Esophagus (tissue), 2 donors: ENCODE data around the gene APOBEC4. TPM values are rescaled to one million over a fixed set of nuclear protein-coding genes. Genes with fewer than 3 reads are reported as not detected.

ENCODE experiments used
- H3K27ac ChIP-seq, 2 donors: one replicate each; pipeline ENCODE4 v1.5.1; 2013; ENCODE audit warnings: low read depth in 2 of 2, mild to moderate bottlenecking in 2 of 2, inconsistent platforms in 1 of 2, low read length in 1 of 2, moderate library complexity in 1 of 2
- H3K27me3 ChIP-seq, 2 donors: one replicate each; pipeline ENCODE4 v1.6.1; 2013; ENCODE audit warnings: low read length in 2 of 2, control low read depth in 1 of 2, mild to moderate bottlenecking in 1 of 2; ENCODE audit not compliant: insufficient read depth in 2 of 2, control insufficient read depth in 1 of 2
- H3K36me3 ChIP-seq, 2 donors: one replicate each; pipeline ENCODE4 v1.6.1; 2013; ENCODE audit warnings: low read length in 1 of 2; ENCODE audit not compliant: control insufficient read depth in 2 of 2, insufficient read depth in 2 of 2
- H3K4me1 ChIP-seq, 2 donors: one replicate each; pipeline ENCODE4 v1.6.1; 2013; ENCODE audit warnings: low read length in 1 of 2; ENCODE audit not compliant: control insufficient read depth in 2 of 2, insufficient read depth in 2 of 2
- H3K4me3 ChIP-seq, 2 donors: one replicate each; pipeline ENCODE4 v1.5.1; 2013; ENCODE audit warnings: low read length in 2 of 2, mild to moderate bottlenecking in 2 of 2, low read depth in 1 of 2, moderate library complexity in 1 of 2
- H3K9me3 ChIP-seq, 2 donors: one replicate each; pipeline ENCODE4 v1.6.1; 2013; ENCODE audit warnings: mild to moderate bottlenecking in 2 of 2, low read depth in 1 of 2, low read length in 1 of 2, moderate library complexity in 1 of 2; ENCODE audit not compliant: control insufficient read depth in 2 of 2, insufficient read depth in 1 of 2
- WGBS, 2 donors: extraction: QIAGEN DNeasy Blood & Tissue Kit; methylation state at CpG; one replicate each; pipeline ENCODE4 v1.1.7; 2013; 5-methylcytosine and 5-hydroxymethylcytosine counted together
- polyA plus RNA-seq, 2 donors: library from polyadenylated mRNA; stranded (reverse); fragments of 200-250 nt; gene quantifications; one replicate each; pipeline ENCODE4 v1.2.3, GENCODE V29; 2013
- donor health status: healthy with polysubstance abuse.
- donor health status: Bipolar disorder and iron deficiency.

APOBEC4 gene
- polyA plus RNA-seq, 2 donors = not detected

DNA sequence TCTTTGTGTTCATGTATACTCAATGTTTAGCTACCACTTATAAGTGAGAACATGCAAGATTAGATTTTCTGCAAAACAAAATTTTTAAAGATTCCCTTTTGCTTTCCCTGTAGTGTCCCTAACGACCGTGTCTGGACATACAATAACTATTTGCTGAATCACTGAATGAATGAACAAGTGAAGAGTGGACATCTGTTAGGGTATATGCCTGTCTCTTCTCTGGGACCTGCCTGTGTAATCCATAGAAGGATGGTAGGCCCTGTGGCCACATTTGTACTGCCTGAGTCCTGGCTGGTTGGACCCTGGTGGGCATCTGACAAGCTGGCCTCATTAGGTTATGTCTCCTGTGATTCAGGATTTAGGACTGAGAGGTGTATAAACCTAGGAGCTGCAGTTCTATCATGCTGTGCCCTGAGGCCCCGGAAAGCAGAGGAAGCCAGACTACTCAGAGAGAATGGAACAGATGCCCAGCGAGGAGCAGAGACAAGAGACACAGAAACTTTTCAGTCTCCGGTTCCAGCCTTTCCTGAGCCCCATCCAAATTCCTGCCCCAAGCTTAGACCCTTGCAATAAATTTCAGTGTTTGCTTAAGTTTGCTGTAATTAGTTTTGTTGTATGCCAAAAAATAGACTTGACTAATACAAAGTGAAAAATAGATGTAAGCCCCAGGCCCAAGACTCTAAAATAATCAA, 55.3 kb downstream of the APOBEC4 start:
- Histone ChIP-seq H3K9me3 (no peaks in the 10 kb centered on the region), H3K4me3 (no peak overlapping the region), H3K36me3 (no peaks in the 10 kb centered on the region), H3K27me3 (no peaks in the 10 kb centered on the region), H3K27ac (no peak overlapping the region), H3K4me1 (peaks cover 0 to 4% of the 10 kb centered on the region in 2 donors)
- 64 to 70% methylated on average over 5 of the region's 5 CpGs for WGBS, 2 donors

DNA sequence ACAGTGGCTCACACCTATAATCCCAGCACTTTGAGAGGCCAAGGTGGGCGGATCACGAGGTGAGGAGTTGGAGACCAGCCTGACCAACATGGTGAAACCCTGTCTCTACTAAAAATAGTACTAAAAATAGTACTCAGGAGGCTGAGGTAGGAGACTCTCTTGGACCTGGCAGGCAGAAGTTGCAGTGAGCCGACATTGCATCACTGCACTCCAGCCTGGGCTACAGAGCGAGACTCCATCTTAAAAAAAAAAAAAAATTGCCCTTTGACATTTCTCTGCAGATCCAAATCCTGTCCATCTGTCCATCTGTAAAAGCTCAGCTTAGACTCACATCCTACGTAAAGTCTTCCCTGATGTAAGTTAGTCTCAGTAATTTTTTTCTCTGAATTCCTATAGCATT, 56.6 kb downstream of the APOBEC4 start:
- H3K27ac ChIP-seq = no peak overlapping the region
- no peaks in the 10 kb centered on the region for H3K9me3 ChIP-seq
- no peak overlapping the region for H3K4me3 ChIP-seq
- H3K4me1 ChIP-seq = peaks cover 0 to 6% of the 10 kb centered on the region in 2 donors
- no peaks in the 10 kb centered on the region for H3K36me3 ChIP-seq
- H3K27me3 ChIP-seq = no peaks in the 10 kb centered on the region
- WGBS, 2 donors = 87 to 91% methylated on average over 5 of the region's 5 CpGs

Other genes with a start within 250 kb of the APOBEC4 start
- under 1 TPM; 0.06 to 0.12 TPM for gene NMNAT2, start 234.9 kb downstream of the APOBEC4 start, polyA plus RNA-seq
- 10 to 100 TPM; 13.2 to 14.3 TPM for gene SMG7, start 180.8 kb downstream of the APOBEC4 start, polyA plus RNA-seq
- 1 to 10 TPM; 3.4 to 3.9 TPM for gene NCF2, start 62.9 kb downstream of the APOBEC4 start, polyA plus RNA-seq
- gene ARPC5, start 17.5 kb downstream of the APOBEC4 start, polyA plus RNA-seq = 10 to 100 TPM; 77.7 to 90.3 TPM
- 1 to 10 TPM; 1.6 TPM for gene RGL1, start 151.8 kb upstream of the APOBEC4 start, polyA plus RNA-seq